HEK293 (cell line): ENCODE data around the gene GPR89B.

Source experiments
- GLI2 ChIP-seq: fragments of 450-650 bp; formaldehyde crosslinking; IDR thresholded peaks from 2 replicates; pipeline ENCODE4; 2017; ENCODE audit warnings: missing biosample characterization, missing genetic modification characterization, low read depth, borderline replicate concordance
- KLF10 ChIP-seq: fragments of 450-650 bp; IDR thresholded peaks from 2 replicates; pipeline ENCODE4 v1.5.1; 2018; ENCODE audit warnings: missing biosample characterization, mild to moderate bottlenecking, missing genetic modification characterization
- KLF7 ChIP-seq: fragments of 450-650 bp; formaldehyde crosslinking; IDR thresholded peaks from 2 replicates; pipeline ENCODE4 v1.5.1; 2016; ENCODE audit warnings: missing biosample characterization, missing genetic modification characterization, borderline replicate concordance
- KLF8 ChIP-seq: fragments of 450-650 bp; formaldehyde crosslinking; IDR thresholded peaks from 2 replicates; pipeline ENCODE4 v1.5.1; 2016; ENCODE audit warnings: missing biosample characterization, missing genetic modification characterization
- KLF9 ChIP-seq: fragments of 450-650 bp; formaldehyde crosslinking; IDR thresholded peaks from 2 replicates; pipeline ENCODE4 v1.5.1; 2016; ENCODE audit warnings: missing biosample characterization, missing genetic modification characterization, low read depth
- SCRT2 ChIP-seq: fragments of 450-650 bp; formaldehyde crosslinking; IDR thresholded peaks from 2 replicates; pipeline ENCODE4 v1.5.1; 2016; ENCODE audit warnings: missing biosample characterization, missing genetic modification characterization
- YY2 ChIP-seq: fragments of 450-650 bp; formaldehyde crosslinking; IDR thresholded peaks from 2 replicates; pipeline ENCODE4 v1.5.1; 2016; ENCODE audit warnings: missing biosample characterization, missing genetic modification characterization
- ZFHX2 ChIP-seq: fragments of 450-650 bp; formaldehyde crosslinking; conservative IDR thresholded peaks from 2 replicates; pipeline ENCODE4 v1.5.1; 2016; ENCODE audit warnings: missing biosample characterization, missing genetic modification characterization
- ZFP37 ChIP-seq: fragments of 450-650 bp; formaldehyde crosslinking; IDR thresholded peaks from 2 replicates; pipeline ENCODE4 v1.5.1; 2016; ENCODE audit warnings: missing biosample characterization, missing genetic modification characterization
- ZNF23 ChIP-seq: fragments of 450-650 bp; formaldehyde crosslinking; IDR thresholded peaks from 2 replicates; pipeline ENCODE4 v1.5.1; 2016; ENCODE audit warnings: missing biosample characterization, missing genetic modification characterization, borderline replicate concordance
- ZNF433 ChIP-seq: fragments of 450-650 bp; formaldehyde crosslinking; IDR thresholded peaks from 2 replicates; pipeline ENCODE4 v1.5.1; 2016; ENCODE audit warnings: missing biosample characterization, missing genetic modification characterization, low read depth
- ZNF544 ChIP-seq: fragments of 450-650 bp; formaldehyde crosslinking; IDR thresholded peaks from 2 replicates; pipeline ENCODE4 v1.5.0; 2017; ENCODE audit warnings: missing biosample characterization, missing genetic modification characterization
- ZNF626 ChIP-seq: fragments of 450-650 bp; sonication (Bioruptor Pico); formaldehyde crosslinking; IDR thresholded peaks from 2 replicates; pipeline ENCODE4 v1.5.1; 2018; ENCODE audit warnings: missing biosample characterization, missing genetic modification characterization, inconsistent platforms
- ZNF658 ChIP-seq: fragments of 450-650 bp; formaldehyde crosslinking; IDR thresholded peaks from 2 replicates; pipeline ENCODE4; 2016; ENCODE audit warnings: missing biosample characterization, missing genetic modification characterization
- ZNF768 ChIP-seq: fragments of 450-650 bp; formaldehyde crosslinking; IDR thresholded peaks from 2 replicates; pipeline ENCODE4 v1.5.1; 2018; ENCODE audit warnings: missing biosample characterization, mild to moderate bottlenecking, missing genetic modification characterization
- ZNF830 ChIP-seq: fragments of 450-650 bp; IDR thresholded peaks from 2 replicates; pipeline ENCODE4 v1.5.0; 2018; ENCODE audit warnings: missing biosample characterization, missing genetic modification characterization, low read depth, mild to moderate bottlenecking, moderate library complexity
- ZSCAN23 ChIP-seq: fragments of 450-650 bp; formaldehyde crosslinking; IDR thresholded peaks from 2 replicates; pipeline ENCODE4 v1.5.1; 2016; ENCODE audit warnings: missing biosample characterization, missing genetic modification characterization
- ZXDB ChIP-seq: fragments of 450-650 bp; formaldehyde crosslinking; IDR thresholded peaks from 2 replicates; pipeline ENCODE4 v1.5.1; 2016; ENCODE audit warnings: missing biosample characterization, missing genetic modification characterization
- TF ChIP-seq, protein P1 (sequence below): fragments of 450-650 bp; formaldehyde crosslinking; IDR thresholded peaks from 2 replicates; pipeline ENCODE4 v1.5.1; 2016; ENCODE audit warnings: missing biosample characterization, missing genetic modification characterization
- TF ChIP-seq, protein P2 (sequence below): fragments of 450-650 bp; formaldehyde crosslinking; IDR thresholded peaks from 2 replicates; pipeline ENCODE4 v1.5.1; 2017; ENCODE audit warnings: missing biosample characterization, missing genetic modification characterization
- TF ChIP-seq, protein P3 (sequence below): fragments of 450-650 bp; formaldehyde crosslinking; IDR thresholded peaks from 2 replicates; pipeline ENCODE4 v1.5.1; 2017; ENCODE audit warnings: missing biosample characterization, missing genetic modification characterization
- TF ChIP-seq, protein P4 (sequence below): fragments of 450-650 bp; formaldehyde crosslinking; IDR thresholded peaks from 2 replicates; pipeline ENCODE4 v1.5.1; 2017; ENCODE audit warnings: missing biosample characterization, missing genetic modification characterization
- TF ChIP-seq, protein P5 (sequence below): fragments of 450-650 bp; formaldehyde crosslinking; IDR thresholded peaks from 2 replicates; pipeline ENCODE4 v1.5.1; 2017; ENCODE audit warnings: missing biosample characterization, mild to moderate bottlenecking, missing genetic modification characterization, moderate library complexity
- TF ChIP-seq, protein P6 (sequence below): IDR thresholded peaks from 2 replicates; pipeline ENCODE4 v1.6.1; 2011; ENCODE audit warnings: mild to moderate bottlenecking, low read depth, low read length, borderline replicate concordance
- TF ChIP-seq, protein P7 (sequence below): fragments of 450-650 bp; formaldehyde crosslinking; IDR thresholded peaks from 2 replicates; pipeline ENCODE4 v1.5.1; 2016; ENCODE audit warnings: missing biosample characterization, missing genetic modification characterization, borderline replicate concordance

GPR89B gene

DNA sequence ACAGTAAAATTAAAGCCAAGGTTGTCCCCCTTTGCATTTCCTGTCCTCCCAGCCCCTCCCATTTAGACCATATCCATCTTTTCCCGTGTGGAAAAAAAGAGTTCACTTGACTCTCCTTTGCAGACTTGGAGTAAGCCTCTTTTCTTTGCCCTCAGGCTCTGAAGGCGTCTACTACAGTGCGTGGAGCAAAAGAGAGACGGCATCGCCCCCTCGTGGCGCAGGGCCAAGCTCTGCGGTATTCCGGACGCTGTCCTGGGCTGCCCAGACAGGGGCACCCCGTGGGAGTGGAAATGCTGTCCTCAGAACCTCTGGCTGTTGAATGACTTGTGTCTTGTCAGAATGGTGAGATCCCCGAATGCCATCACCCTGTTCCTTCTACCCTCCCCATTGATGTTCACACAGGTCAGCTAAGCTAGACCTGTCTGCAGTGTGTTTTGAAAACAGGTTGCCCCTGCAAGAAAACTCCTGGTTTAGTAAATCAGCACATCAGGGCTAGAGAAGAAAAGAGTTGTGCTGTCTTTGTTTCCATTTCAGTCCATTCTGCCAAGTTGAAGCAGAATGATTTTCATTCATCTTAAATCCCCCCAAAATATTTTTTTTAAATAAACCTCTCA is 37.9 kb upstream of the GPR89B start (continued):
- TF ChIP-seq ZFP37 (tag by site-specific recombination), result no peak
- TF ChIP-seq, protein P1, sequence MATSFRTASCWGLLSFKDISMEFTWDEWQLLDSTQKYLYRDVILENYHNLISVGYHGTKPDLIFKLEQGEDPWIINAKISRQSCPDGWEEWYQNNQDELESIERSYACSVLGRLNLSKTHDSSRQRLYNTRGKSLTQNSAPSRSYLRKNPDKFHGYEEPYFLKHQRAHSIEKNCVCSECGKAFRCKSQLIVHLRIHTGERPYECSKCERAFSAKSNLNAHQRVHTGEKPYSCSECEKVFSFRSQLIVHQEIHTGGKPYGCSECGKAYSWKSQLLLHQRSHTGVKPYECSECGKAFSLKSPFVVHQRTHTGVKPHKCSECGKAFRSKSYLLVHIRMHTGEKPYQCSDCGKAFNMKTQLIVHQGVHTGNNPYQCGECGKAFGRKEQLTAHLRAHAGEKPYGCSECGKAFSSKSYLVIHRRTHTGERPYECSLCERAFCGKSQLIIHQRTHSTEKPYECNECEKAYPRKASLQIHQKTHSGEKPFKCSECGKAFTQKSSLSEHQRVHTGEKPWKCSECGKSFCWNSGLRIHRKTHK (tag by site-specific recombination), result no peak
- no peak for TF ChIP-seq ZNF658 (tag by site-specific recombination)
- TF ChIP-seq, protein P2, sequence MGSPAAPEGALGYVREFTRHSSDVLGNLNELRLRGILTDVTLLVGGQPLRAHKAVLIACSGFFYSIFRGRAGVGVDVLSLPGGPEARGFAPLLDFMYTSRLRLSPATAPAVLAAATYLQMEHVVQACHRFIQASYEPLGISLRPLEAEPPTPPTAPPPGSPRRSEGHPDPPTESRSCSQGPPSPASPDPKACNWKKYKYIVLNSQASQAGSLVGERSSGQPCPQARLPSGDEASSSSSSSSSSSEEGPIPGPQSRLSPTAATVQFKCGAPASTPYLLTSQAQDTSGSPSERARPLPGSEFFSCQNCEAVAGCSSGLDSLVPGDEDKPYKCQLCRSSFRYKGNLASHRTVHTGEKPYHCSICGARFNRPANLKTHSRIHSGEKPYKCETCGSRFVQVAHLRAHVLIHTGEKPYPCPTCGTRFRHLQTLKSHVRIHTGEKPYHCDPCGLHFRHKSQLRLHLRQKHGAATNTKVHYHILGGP (tag by site-specific recombination), result no peak
- TF ChIP-seq, protein P3, sequence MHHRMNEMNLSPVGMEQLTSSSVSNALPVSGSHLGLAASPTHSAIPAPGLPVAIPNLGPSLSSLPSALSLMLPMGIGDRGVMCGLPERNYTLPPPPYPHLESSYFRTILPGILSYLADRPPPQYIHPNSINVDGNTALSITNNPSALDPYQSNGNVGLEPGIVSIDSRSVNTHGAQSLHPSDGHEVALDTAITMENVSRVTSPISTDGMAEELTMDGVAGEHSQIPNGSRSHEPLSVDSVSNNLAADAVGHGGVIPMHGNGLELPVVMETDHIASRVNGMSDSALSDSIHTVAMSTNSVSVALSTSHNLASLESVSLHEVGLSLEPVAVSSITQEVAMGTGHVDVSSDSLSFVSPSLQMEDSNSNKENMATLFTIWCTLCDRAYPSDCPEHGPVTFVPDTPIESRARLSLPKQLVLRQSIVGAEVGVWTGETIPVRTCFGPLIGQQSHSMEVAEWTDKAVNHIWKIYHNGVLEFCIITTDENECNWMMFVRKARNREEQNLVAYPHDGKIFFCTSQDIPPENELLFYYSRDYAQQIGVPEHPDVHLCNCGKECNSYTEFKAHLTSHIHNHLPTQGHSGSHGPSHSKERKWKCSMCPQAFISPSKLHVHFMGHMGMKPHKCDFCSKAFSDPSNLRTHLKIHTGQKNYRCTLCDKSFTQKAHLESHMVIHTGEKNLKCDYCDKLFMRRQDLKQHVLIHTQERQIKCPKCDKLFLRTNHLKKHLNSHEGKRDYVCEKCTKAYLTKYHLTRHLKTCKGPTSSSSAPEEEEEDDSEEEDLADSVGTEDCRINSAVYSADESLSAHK (tag by site-specific recombination), result no peak
- TF ChIP-seq ZXDB (tag by site-specific recombination), result no peak
- TF ChIP-seq SCRT2 (tag by site-specific recombination), result peak; percentile 50
- no peak for TF ChIP-seq ZNF626 (tag by site-specific recombination)
- TF ChIP-seq ZFHX2 (tag by site-specific recombination), result peak; percentile 40; the same call in 1 of the 2 replicates
- TF ChIP-seq YY2 (tag by site-specific recombination), result no peak
- TF ChIP-seq, protein P4, sequence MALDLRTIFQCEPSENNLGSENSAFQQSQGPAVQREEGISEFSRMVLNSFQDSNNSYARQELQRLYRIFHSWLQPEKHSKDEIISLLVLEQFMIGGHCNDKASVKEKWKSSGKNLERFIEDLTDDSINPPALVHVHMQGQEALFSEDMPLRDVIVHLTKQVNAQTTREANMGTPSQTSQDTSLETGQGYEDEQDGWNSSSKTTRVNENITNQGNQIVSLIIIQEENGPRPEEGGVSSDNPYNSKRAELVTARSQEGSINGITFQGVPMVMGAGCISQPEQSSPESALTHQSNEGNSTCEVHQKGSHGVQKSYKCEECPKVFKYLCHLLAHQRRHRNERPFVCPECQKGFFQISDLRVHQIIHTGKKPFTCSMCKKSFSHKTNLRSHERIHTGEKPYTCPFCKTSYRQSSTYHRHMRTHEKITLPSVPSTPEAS, result no peak
- TF ChIP-seq, protein P5, sequence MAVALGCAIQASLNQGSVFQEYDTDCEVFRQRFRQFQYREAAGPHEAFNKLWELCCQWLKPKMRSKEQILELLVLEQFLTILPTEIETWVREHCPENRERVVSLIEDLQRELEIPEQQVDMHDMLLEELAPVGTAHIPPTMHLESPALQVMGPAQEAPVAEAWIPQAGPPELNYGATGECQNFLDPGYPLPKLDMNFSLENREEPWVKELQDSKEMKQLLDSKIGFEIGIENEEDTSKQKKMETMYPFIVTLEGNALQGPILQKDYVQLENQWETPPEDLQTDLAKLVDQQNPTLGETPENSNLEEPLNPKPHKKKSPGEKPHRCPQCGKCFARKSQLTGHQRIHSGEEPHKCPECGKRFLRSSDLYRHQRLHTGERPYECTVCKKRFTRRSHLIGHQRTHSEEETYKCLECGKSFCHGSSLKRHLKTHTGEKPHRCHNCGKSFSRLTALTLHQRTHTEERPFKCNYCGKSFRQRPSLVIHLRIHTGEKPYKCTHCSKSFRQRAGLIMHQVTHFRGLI (tag by site-specific recombination), result no peak
- 0 out of 2 replicates have a peak, but pooled peaks have one; percentile 8 for TF ChIP-seq KLF8 (tag by site-specific recombination)
- TF ChIP-seq, protein P6, sequence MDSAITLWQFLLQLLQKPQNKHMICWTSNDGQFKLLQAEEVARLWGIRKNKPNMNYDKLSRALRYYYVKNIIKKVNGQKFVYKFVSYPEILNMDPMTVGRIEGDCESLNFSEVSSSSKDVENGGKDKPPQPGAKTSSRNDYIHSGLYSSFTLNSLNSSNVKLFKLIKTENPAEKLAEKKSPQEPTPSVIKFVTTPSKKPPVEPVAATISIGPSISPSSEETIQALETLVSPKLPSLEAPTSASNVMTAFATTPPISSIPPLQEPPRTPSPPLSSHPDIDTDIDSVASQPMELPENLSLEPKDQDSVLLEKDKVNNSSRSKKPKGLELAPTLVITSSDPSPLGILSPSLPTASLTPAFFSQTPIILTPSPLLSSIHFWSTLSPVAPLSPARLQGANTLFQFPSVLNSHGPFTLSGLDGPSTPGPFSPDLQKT, result no peak
- no peak for TF ChIP-seq ZNF544 (tag by site-specific recombination)
- TF ChIP-seq KLF7 (tag by site-specific recombination), result no peak
- no peak for TF ChIP-seq KLF9 (tag by site-specific recombination)
- TF ChIP-seq ZSCAN23 (tag by site-specific recombination), result no peak
- TF ChIP-seq KLF10 (tag by site-specific recombination), result no peak
- TF ChIP-seq ZNF768 (tag by site-specific recombination), result no peak
- no peak for TF ChIP-seq GLI2
- TF ChIP-seq ZNF830 (tag by site-specific recombination), result no peak
- TF ChIP-seq, protein P7, sequence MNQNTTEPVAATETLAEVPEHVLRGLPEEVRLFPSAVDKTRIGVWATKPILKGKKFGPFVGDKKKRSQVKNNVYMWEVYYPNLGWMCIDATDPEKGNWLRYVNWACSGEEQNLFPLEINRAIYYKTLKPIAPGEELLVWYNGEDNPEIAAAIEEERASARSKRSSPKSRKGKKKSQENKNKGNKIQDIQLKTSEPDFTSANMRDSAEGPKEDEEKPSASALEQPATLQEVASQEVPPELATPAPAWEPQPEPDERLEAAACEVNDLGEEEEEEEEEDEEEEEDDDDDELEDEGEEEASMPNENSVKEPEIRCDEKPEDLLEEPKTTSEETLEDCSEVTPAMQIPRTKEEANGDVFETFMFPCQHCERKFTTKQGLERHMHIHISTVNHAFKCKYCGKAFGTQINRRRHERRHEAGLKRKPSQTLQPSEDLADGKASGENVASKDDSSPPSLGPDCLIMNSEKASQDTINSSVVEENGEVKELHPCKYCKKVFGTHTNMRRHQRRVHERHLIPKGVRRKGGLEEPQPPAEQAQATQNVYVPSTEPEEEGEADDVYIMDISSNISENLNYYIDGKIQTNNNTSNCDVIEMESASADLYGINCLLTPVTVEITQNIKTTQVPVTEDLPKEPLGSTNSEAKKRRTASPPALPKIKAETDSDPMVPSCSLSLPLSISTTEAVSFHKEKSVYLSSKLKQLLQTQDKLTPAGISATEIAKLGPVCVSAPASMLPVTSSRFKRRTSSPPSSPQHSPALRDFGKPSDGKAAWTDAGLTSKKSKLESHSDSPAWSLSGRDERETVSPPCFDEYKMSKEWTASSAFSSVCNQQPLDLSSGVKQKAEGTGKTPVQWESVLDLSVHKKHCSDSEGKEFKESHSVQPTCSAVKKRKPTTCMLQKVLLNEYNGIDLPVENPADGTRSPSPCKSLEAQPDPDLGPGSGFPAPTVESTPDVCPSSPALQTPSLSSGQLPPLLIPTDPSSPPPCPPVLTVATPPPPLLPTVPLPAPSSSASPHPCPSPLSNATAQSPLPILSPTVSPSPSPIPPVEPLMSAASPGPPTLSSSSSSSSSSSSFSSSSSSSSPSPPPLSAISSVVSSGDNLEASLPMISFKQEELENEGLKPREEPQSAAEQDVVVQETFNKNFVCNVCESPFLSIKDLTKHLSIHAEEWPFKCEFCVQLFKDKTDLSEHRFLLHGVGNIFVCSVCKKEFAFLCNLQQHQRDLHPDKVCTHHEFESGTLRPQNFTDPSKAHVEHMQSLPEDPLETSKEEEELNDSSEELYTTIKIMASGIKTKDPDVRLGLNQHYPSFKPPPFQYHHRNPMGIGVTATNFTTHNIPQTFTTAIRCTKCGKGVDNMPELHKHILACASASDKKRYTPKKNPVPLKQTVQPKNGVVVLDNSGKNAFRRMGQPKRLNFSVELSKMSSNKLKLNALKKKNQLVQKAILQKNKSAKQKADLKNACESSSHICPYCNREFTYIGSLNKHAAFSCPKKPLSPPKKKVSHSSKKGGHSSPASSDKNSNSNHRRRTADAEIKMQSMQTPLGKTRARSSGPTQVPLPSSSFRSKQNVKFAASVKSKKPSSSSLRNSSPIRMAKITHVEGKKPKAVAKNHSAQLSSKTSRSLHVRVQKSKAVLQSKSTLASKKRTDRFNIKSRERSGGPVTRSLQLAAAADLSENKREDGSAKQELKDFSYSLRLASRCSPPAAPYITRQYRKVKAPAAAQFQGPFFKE (tag by site-specific recombination), result no peak
- no peak for TF ChIP-seq ZNF433 (tag by site-specific recombination)
- no peak for TF ChIP-seq ZNF23 (tag by site-specific recombination)
